ENCODE data around the gene DNAJA3.

DNAJA3 gene

DNA sequence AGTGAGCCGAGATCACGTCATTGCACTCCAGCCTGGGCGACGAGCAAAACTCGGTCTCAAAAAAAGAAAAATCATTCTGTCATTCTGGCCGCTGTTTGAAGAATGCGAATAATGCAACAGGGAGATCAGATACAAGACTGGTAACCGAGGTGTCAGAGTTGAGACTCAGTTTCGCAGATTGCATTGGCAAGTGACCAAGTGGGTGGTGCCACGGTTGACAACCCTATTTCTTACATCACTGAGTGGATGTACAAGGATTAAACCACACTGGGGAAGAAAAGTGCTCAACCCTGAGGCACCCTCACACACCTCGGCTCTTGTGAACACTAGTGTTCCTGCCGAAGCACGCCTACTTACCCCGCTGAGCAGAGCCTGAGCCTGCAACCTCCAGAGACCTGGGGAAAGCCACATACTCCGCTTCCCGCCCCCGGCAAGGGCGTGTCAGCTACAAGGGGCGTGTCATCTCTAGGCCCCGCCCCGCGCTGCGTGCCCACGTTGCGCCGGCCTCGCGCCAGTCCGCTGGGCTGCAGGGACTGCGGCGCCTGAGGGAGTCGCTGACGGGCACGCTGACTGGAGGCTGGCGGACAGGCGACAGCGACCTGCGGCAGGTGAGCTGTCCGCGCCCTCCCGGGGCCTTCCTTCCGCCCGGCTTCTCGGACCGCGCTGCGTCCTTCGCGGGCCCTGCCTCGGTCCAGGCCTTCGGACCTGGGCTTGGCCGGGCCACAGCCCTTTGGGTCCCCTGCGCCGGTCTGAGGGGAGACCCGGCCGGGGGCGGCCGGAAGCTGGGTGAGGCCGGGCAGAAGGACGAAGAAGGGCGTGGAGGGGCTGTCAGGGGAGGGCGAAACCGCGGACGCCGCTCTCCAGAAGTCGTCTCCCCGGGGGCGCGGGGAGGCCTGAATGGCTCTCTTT lies 50.5 kb downstream of the DNAJA3 start, which contains the start of gene HMOX2:
TSS of gene HMOX2 (plus strand) at position 519 of the 909 bp plus-strand sequence. CDS start 29,127 bp downstream, outside the sequence.
- DNase-seq (ENCODE audit: low spot score) = peak; percentile 94

DNA sequence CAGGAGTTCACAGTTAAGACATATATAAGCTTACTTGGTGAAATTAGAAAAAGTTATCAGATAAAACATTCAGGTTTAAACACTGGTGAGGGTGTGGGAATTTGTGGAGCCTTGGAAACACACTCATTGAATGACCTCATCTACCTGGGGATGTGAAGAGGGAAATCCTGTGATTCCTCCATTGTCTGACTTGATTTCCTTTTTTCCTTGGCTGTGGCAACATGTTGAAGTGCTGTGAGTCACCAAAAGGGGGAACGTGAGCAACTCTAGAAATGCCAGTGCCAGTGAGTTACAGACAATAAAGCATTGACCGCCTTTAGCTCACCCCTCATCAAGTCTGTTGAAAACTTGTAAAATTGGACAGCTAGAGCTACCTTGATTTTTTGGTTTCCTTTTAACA lies 52.3 kb downstream of the DNAJA3 start:
- DNase-seq (ENCODE audit: low spot score) = no peak

DNA sequence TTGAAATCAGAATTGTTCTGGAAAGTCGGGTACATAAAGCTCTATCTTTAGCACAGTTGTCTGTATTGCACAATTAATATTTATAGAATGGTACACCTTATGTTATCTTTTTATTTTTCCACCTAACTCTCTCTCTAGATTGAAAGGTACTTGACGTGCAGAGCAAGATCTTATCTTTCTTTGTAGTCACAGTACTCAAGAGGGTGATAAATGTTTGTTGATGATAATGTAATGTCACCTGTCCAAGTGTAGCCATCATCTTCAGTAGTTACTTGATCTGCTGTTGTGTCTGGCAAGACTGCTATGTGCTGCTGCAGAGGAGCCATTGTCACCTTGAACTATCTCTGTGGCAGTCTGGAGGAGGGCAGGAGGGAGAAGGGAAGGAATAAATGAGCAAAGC lies 55.9 kb downstream of the DNAJA3 start:
- DNase-seq (ENCODE audit: low spot score) = no peak

DNA sequence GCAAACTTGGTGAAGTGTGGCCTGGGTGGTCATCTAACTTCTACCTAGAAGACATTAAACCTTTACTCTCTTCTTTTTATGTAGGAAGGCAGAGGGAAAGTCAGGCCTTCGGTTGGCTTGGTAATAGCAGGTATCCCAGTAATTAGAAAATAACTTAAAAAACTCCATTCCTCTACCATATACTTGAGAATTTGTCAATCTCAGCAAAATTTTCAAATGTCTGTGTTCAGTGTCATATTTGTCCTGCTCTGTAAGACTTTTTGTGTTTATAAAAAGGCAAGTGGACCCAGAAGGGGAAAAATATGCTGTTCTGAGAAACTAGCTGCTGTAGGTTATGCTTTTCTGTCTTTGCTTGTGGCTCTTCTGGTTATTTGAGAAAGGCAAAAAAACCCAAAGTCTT lies 56.3 kb downstream of the DNAJA3 start:
- DNase-seq (ENCODE audit: low spot score) = no peak

DNA sequence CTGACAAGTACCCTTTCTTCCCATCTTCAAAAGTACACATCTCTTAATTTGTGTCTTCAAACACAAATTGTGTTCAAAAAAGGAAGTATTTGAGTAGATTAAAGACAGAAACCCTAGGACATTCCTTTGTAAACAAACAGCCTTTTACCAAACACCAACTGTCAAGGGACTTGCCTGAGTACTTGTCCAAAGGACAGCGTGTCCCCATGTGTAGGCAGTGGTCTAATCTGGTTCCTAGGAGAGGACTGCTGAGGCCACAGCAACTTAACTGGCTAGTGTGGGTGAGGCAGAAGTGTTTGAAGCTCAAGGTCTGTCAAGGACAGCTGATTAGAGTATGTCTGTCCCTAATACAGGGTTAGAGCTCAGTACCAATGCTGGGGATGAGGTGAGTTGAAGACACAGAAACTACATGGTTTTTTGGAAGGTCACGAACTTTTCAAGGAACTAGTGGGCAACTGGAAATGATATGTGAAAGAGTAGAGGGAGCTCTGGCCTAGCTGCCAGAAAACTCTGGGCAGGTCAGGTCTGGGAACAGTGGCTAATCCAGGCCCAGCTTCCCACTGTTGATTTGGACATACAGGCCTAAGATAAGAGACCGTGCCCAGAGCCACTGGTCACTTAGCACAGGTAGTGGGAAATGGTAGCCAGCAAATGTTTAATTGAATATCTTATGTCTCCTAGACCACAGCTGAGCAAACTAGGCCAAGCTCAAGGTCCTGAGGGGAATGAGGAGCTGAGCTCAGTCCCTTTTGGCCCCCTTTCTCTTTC lies 60.6 kb downstream of the DNAJA3 start:
- DNase-seq (ENCODE audit: low spot score) = no peak

DNA sequence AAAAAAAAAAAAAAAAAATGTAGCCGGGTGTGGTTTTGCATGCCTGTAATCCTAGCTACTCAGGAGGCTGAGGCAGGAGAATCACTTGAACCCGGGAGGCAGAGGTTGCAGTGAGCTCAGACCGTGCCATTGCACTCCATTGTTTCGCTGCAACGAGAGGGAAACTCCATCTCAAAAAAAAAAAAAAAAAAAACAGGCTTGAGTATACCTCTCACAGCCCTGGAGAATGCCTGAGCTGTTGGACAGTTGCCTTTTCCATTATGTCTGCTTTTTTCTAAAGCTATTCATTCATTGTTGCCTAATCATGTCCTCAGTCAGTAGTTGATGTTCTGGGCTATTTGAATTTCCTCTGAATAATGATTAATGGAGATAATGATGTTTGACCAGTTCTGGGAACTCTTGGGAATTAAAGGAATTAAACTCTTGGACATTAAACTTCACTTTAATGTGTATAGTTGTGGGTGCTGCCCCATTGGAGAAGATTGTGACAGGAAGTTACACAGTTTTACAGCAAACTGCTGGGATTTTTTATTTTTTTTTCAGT lies 62.4 kb downstream of the DNAJA3 start:
- no peak for DNase-seq (ENCODE audit: low spot score)

DNA sequence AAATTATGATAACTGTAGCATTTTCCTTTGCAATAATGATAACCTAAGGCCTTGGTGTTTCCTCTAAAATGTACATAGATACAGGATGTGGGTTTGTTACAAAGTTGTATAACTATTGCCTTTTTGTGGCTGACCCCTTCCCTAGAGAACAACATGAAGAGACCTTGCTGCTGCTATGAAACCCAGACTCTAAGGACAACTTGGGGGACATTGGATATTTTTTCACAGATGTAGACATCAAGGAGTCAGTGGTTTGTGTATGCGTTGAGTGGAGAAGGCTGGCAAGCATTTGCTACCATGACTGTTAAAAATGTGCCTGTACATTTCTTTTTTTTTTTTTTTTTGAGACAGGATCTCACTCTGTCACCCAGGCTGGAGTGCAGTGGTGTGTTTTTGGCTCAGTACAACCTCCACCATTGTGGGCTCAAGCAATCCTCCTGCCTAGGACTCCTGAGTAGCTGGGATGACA lies 62.9 kb downstream of the DNAJA3 start:
- DNase-seq (ENCODE audit: low spot score) = no peak

DNA sequence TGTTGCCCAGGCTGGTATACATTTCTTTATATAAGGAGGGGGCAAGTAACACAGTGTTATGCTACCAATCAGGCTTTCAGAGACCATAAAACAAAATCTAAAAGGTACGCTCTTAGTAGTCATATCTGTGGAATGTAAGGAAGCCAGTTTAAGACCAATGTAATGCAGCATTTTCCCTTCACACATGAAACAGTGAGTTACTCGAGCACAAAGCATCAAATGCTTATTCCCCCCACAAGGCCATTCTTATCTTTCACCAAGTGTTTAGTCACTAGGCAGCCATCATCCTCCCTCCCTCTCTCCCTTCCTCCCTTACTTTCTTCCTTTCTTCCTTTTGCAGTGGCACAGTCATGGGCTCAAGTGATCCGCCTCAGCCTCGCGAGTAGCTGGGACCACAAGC lies 63.4 kb downstream of the DNAJA3 start:
- DNase-seq (ENCODE audit: low spot score) = no peak

DNA sequence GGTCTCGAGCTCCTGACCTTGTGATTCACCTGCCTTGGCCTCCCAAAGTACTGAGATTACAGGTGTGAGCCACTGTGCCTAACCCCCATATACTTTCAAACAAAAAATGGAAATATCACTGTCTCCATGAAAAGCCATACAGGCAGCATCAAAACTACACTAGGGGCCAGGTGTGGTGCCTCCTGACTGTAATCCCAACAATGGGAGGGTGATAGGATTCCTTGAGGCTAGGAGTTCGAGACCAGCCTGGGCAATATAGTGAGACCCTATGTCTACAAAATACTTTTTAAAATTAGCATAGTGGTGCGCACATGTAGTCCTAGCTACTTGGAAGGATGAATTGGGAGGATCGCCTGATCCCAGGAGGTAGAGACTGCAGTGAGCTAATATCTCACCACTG lies 66.2 kb downstream of the DNAJA3 start:
- DNase-seq (ENCODE audit: low spot score) = no peak

DNA sequence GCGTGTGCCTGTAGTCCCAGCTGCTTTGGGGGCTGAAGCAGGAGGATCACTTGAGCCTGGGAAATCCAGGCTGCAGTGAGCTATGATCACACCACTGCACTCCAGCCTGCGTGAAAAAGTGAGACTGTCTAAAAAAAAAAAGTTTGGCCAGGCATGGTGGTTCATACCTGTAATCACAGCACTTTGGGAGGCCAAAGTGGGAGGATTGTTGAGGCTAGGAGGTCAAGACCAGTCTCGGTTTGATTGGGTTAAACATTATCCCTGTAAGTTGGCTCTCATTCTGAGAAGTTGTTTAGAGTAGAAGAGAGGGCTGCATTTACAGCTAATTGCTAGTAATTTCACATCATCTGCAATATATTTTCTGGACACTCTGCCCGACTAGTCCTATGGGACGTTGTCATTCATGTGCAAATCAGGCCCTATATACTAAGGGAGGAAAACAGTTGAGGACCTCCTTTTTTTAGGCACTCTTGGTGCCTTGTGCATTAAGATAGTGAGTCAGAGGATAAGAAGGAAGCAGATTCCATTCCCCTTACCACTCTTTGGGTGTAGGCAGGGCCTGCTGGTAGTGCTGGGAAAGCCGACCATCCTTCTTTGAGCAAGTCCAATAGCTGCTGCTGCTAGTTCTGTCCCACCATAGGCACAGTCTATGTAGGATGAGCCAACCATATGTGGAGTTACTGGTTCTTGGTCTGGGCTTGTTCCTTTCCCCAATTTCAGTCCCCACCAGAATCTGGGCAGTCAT lies 69.2 kb downstream of the DNAJA3 start:
- DNase-seq (ENCODE audit: low spot score) = no peak

DNA sequence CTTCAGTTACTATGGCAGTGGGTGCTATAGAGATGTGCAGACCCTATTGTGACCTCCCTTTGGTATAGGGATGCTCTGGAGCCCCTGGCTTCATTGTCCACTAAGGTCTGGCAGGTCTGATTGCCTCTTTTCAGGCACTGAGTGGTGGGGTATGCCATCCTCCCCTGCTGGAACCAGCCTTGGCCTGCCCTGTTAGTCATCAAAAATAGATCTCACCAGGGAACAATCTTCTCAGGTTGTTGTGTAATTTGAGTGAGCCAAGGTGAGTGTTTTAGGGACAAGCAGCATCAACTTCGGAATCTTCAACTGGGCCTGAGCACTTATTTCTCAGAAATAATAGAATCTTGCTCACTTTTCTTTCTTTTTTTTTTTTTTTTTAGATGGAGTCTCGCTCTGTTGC lies 70.1 kb downstream of the DNAJA3 start:
- DNase-seq (ENCODE audit: low spot score) = no peak

DNA sequence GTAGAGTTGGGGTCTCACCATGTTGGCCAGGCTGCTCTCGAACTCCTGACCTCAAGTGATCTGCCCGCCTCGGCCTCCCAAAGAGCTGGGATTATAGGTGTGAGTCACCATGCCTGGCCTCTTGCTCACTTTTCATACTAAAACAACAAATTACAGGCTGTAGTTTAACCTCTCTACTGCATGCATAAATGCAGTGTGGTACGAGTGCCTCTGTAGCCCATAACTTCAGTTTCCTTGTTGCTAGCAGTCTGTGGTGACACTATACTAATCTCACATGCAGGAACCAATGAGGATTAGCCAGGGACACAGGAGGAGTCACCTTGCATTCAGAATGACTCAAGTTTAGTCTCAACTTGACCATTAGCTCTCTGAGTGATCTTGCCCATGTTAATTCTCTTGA lies 70.6 kb downstream of the DNAJA3 start:
- DNase-seq (ENCODE audit: low spot score) = no peak

DNA sequence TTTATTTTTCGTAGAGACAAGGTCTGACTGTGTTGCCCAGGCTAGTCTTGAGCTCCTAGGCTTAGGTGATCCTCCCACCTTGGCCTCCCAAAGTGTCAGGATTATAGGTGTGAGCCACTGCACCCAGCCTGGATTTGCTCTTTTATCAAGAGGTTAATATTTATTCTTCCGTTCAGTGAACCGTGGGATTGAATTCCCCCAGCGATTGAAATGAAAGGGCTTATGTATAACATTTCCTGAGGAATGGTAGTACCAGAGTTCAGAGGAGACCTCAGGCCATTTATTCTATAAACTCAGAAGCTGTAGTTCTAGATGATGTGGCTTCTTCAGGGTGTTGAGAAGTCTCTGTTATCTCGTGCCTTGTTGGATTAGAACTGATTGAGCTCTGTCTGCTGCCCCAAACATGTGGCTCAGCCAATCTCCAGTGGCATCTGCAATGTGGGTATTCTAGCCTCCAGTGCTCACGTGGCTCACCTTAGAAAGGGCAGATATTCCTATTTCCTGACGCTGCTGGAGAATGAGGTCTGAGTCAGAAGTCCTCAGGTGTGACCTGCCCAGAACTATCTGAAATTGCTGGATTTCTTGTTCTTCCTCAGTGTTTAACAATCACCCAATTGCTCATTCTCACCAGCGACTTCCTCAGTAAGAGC lies 73.0 kb downstream of the DNAJA3 start:
- no peak for DNase-seq (ENCODE audit: low spot score)

DNA sequence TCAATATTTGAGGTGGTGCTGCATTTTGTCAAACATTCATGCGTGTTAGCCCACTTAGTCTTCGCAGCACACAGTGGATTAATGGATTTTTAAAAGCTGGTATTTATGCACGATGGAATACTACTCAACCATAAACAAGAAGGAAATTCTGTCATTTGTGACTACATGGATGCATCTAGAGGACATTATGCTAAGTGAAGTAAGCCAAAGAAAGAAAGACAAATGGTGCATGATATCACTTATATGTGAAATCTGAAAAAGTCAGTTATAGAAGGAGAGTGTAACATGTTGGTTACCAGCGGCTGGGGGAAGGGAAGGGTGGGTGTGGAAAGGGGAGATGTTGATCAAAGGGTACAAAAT lies 73.5 kb downstream of the DNAJA3 start:
- DNase-seq (ENCODE audit: low spot score) = no peak

DNA sequence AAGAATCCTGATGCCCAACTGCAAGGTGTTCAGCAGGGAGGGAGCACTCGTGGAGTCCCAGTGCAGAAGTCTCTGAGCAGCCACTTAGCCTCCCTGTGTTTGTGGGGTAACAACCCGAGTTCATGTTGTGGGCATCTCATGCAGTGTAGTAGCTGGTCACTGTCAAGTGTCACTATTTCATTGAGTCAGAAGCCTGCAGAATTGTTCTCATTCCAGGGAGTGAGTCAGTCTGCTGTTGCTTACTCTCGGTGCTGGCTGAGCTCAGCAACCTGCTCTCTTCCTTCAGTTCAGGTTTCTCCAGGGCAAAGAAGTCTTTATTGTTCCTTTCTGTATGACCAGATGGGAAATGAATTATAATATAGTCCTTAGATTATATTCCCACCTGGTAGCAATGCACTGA lies 74.6 kb downstream of the DNAJA3 start:
- no peak for DNase-seq (ENCODE audit: low spot score)

DNA sequence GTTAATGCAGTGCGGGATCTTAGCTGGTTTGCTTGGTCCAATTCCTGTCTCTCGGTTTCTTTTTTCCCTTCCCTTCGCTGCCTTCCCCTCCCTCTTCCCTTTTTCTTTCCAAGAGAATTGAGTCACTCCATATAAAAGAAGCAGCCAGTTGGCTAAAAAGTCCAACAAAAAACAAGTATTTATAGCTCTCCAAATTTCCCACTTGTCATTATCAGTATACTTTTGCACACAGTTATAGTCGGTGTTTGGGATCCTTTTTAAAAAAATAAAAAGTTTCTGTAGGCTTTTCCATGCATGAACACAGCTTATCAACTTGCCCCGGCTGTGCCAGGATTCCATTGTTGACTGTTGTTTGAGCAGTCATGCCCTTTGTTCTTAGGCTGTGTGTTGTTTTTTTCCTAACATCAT lies 75.4 kb downstream of the DNAJA3 start:
- DNase-seq (ENCODE audit: low spot score) = no peak

DNA sequence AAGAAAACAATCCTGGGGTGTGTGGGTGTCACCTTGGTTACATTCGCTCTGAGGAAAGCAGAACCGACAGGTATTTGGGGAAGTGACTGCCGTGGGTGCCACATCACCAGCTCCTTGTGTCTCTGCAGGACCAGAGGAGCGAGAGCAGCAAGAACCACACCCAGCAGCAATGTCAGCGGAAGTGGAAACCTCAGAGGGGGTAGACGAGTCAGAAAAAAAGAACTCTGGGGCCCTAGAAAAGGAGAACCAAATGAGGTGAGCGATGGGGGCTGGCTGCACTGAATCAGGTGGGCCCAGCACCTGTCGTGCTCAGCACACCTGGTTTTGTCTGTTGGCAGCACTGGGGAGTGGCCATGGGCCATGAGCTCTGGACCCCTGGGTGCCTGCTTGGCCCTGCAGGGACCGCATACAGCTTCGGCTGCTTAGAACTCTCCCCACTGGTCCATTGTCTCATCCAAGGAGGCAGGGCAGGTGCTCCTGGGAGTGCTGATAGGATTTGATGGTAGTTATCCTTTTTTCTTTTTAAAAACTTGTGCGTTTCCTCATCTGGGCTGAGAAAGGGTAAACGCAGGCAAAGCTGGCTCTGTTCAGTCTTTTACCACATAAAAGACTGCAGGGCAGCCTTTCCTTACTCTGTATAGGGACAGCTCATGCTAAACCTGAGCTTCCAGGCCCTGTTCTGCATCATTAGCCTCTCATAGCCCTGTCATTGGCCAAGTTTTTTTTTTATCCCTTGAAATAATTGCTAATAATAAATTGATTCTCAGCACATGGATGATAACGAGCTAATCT lies 79.9 kb downstream of the DNAJA3 start:
- DNase-seq (ENCODE audit: low spot score) = no peak
